Transverse colon (tissue), 4 donors: ENCODE measurements around the gene DHX58. TPM values are rescaled to one million over a fixed set of nuclear protein-coding genes. Genes with fewer than 3 reads are reported as not detected.

ENCODE experiments used
- DNase-seq: peaks from one replicate; pipeline ENCODE4 v3.0.0-alpha.2; 2019
- H3K27ac ChIP-seq, 4 donors: fragments of 200-600 bp; sonication (generic); 2 replicates each; pipeline ENCODE4 v1.5.1; 2016 to 2018; ENCODE audit warnings: inconsistent platforms in 4 of 4
- H3K27me3 ChIP-seq: fragments of 200-600 bp; sonication (generic); 2 replicates; pipeline ENCODE4 v1.5.1; 2017; ENCODE audit warnings: inconsistent platforms
- H3K36me3 ChIP-seq, 4 donors: fragments of 200-600 bp; sonication (generic); 2 replicates each; pipeline ENCODE4 v1.5.1; 2017 to 2019; ENCODE audit warnings: inconsistent platforms in 4 of 4
- H3K4me1 ChIP-seq, 4 donors: fragments of 200-600 bp; sonication (generic); 2 replicates each; pipeline ENCODE4 v1.5.1; 2017 to 2020; ENCODE audit warnings: inconsistent platforms in 4 of 4
- H3K4me3 ChIP-seq, 4 donors: fragments of 200-600 bp; sonication (generic); 1 replicate in 1 of 4; 2 replicates in 3 of 4; pipeline versions ENCODE4 v1.5.1 to v1.6.1; 2017 to 2019; ENCODE audit warnings: inconsistent platforms in 4 of 4
- H3K9me3 ChIP-seq, 2 donors: fragments of 200-600 bp; sonication (generic); 2 replicates each; pipeline ENCODE4 v1.5.1; 2017 to 2019; ENCODE audit warnings: inconsistent platforms in 2 of 2
- EP300 ChIP-seq: sonication (generic); formaldehyde crosslinking; IDR thresholded peaks from one replicate; pipeline ENCODE4 v1.6.1; 2017; ENCODE audit warnings: antibody characterized with exemption, low read depth
- POLR2A ChIP-seq: fragments of 450-650 bp; IDR thresholded peaks from one replicate; pipeline ENCODE4 v1.6.1; 2016; ENCODE audit warnings: antibody characterized with exemption, mild to moderate bottlenecking, moderate library complexity
- POLR2AphosphoS5 ChIP-seq, 3 donors: sonication (generic); formaldehyde crosslinking; IDR thresholded peaks; one replicate each; pipeline ENCODE4 v1.6.1; 2016; ENCODE audit warnings: antibody characterized with exemption in 3 of 3
- WGBS, 2 donors: methylation state at CpG; one replicate each; pipeline ENCODE4 v1.1.5; 2018; ENCODE audit warnings: low coverage in 1 of 2; 5-methylcytosine and 5-hydroxymethylcytosine counted together
- in situ Hi-C, 4 donors: fragments of 200-750 bp; cut with MboI; loops; one replicate each; pipeline versions ENCODE4 v1.15.0 to v1.15.1; 2017; ENCODE audit warnings: low sequenced_read_pairs in 3 of 4, low pct_ligation_motif_present in 1 of 4, low pct_unique_long_range_greater_than_20kb in 1 of 4
- intact Hi-C: fragments of 100-400 bp; cut with DNase I; formaldehyde crosslinking; loops from one replicate; pipeline ENCODE4 v1.15.1; 2023; ENCODE audit warnings: low total_unique reads
- total RNA-seq, 4 donors: library from RNA; depleted of rRNA; stranded (reverse); fragments of >200 nt; gene quantifications; one replicate each; pipeline ENCODE4 v1.1.0, GENCODE V29; 2016
- TF ChIP-seq, protein P1 (sequence below), 5 experiments: fragments of 200-600 bp in 3 of 5; fragments of 450-650 bp in 2 of 5; sonication (generic) in 3 of 5; IDR thresholded peaks; 1 replicate in 2 of 5; 2 replicates in 3 of 5; pipeline ENCODE4 v1.5.1; 2016 to 2017; ENCODE audit warnings: antibody characterized with exemption in 5 of 5, inconsistent platforms in 3 of 5, mild to moderate bottlenecking in 2 of 5, moderate library complexity in 1 of 5

The DHX58 gene
- total RNA-seq, 4 donors from 2014 or later, result 4.6 to 14.6 (median 12.8) TPM

DNA sequence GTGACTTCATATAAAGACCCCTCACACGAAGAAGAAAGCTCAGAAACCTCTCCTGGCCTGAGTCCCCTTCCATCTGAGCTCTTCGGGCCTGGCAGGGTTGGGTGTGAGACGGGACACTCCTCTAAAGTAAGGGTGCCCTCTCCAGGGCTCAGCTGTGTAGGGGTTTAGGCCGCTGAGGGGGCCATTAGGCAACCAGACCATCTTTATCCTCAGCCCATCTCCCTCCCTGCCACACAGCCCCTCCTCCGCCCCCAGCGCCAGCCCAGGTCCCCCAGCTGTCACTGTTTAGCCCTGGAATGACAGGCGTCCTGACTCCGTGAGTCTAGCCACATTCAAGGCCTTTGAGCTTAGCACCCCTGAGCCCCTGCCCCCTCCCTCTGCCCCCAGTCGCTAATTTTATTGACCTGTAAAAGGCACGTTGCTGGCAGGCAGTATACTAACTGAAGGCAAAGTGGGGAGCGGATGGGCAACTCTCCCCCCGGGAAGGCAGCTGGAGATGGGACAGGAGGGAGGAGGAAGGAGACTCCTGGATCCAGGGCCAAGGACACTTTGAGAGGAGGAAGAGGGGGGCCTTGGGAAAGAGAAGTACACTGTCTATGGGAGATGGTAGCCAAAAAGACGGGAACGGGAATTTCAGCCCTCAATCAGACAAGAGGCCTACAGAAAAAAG, 13.6 kb downstream of the DHX58 start:
- no peaks in the 10 kb centered on the region for H3K36me3 ChIP-seq
- in situ Hi-C loops (loop anchor here in 1 of 4 donors (25.0 kb wide), 1 partner anchor 362 kb away; the partner anchor contains the start of gene HAP1), intact Hi-C loops (loop anchor here (5.0 kb wide), 1 partner anchor 72 kb away; no protein-coding TSS in a partner anchor)
- no peak for TF ChIP-seq POLR2AphosphoS5 (IDR thresholded peaks at IDR 0.05)
- TF ChIP-seq, protein P1, sequence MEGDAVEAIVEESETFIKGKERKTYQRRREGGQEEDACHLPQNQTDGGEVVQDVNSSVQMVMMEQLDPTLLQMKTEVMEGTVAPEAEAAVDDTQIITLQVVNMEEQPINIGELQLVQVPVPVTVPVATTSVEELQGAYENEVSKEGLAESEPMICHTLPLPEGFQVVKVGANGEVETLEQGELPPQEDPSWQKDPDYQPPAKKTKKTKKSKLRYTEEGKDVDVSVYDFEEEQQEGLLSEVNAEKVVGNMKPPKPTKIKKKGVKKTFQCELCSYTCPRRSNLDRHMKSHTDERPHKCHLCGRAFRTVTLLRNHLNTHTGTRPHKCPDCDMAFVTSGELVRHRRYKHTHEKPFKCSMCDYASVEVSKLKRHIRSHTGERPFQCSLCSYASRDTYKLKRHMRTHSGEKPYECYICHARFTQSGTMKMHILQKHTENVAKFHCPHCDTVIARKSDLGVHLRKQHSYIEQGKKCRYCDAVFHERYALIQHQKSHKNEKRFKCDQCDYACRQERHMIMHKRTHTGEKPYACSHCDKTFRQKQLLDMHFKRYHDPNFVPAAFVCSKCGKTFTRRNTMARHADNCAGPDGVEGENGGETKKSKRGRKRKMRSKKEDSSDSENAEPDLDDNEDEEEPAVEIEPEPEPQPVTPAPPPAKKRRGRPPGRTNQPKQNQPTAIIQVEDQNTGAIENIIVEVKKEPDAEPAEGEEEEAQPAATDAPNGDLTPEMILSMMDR (IDR thresholded peaks at IDR 0.05), result no peak
- TF ChIP-seq POLR2A, result no peak
- TF ChIP-seq EP300, result no peak
- DNase-seq, result no peak
- H3K4me3 ChIP-seq, result no peak overlapping the region
- 68 to 100% methylated on average over 1 to 14 of the region's 14 CpGs for WGBS, 2 donors
- peaks cover 32% of the 10 kb centered on the region for H3K27me3 ChIP-seq
- no peaks in the 10 kb centered on the region for H3K9me3 ChIP-seq
- no peak overlapping the region for H3K27ac ChIP-seq
- H3K4me1 ChIP-seq, result peaks cover 0 to 11% (median 9%) of the 10 kb centered on the region in 4 donors

DNA sequence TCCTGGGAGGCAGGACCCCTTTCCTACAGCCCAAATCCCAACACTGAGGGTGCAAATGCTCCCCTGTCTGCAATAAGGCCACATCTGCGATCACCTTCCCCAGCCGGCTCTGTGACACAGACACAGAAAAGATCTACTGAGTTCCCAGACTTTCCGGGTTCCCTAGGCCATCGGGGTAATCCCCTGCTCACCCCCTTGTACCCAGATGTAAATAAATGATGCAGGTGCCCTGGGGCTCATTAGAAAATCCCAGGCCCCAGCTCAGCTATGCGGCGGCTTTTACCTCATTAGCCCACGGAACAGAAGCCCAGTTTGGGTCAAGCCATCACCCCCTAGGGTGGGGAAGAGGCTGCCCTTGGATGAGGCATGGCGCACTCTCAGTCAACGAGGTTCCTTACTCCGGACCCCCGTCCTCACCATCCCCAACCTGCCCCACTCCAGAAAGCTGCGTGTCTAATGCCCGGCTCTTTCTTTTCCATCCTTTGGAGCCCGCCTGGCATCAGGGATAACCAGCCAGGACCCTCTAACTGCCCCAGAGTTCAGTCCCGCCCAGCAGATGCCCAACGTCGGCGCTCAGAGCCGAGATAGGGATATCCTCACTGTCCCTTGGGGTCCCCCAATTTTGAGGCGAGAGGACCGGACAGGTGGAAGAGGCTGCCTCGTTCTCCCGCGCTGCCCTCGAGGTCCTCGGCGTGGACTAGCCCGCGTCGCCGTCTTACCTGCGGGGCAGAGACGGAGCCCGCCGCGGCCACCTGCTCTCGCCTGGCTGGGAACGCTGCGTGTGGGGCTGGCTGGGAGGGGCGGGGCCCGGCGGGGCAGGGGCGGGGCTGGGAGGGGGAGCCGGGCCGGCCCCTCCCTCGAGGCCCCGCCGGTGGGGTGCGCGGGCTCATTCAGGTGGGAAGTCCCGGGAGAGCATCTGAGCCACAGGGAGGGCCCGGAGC, 14.6 kb downstream of the DHX58 start, which contains the start of gene ZNF385C:
Gene ZNF385C, minus strand, starts transcription at position 783 of the 941 bp plus-strand sequence. CDS start 35,417 bp downstream, outside the sequence.
- DNase-seq, result no peak
- Histone ChIP-seq H3K27ac (no peak within 1 kb of the TSS), H3K9me3 (no peaks in the 10 kb centered on the region), H3K36me3 (no peaks in the 10 kb centered on the region), H3K4me3 (peak within 1 kb of the TSS in 2 of 4 donors; percentile 15 to 16), H3K4me1 (peaks cover 0 to 11% (median 9%) of the 10 kb centered on the region in 4 donors), H3K27me3 (peaks cover 32% of the 10 kb centered on the region)
- 13 to 22% methylated on average over 3 to 37 of the region's 52 CpGs for WGBS, 2 donors
- in situ Hi-C loops, result loop anchor here in 1 of 4 donors (25.0 kb wide), 1 partner anchor 361 kb away; the partner anchor contains the start of gene HAP1
- TF ChIP-seq POLR2A (no peak), EP300 (no peak), POLR2AphosphoS5 (IDR thresholded peaks at IDR 0.05) (no peak)
- TF ChIP-seq, protein P1 (IDR thresholded peaks at IDR 0.05), result no peak
- intact Hi-C loops, result loop anchor here (5.0 kb wide), 1 partner anchor 71 kb away; no protein-coding TSS in a partner anchor

DNA sequence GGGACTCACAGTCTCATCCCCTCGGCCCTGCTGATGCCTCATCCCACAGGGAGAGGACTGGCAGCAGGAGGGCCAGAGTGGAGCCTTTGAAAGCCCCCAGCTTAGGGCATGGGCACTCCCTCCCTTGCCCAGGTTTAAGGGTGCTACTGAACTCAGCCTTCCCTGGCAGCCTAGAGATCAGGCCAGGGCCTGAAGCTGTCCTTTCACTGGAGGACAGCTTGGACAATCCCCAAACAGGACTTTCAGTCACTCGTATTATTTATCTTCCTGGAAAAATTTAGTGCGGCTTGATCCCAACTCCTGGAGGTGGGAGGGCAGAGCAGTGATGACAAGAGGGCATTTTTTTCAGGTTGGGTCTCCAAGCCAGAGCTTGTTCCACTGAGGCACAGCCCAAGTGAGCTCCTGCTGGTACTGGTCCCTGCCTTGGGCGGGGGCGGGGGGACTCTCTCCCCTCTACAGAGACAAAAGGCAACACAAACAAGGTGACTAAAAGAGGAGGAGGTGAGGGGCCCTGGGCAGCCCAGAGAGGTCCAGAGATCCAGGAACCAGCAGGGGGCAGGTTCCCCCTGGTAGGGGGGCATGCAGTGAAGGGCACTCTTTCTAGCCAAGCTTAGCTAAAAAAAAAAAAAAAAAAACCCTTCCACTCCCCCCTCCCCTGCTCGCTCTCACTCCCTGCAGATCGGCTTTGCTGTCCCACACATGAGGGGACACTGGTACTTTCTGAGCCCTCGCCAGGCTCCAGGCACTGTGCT, 16.0 kb downstream of the DHX58 start:
- no peak overlapping the region for H3K4me3 ChIP-seq
- H3K9me3 ChIP-seq, result no peaks in the 10 kb centered on the region
- H3K27me3 ChIP-seq, result peaks cover 32% of the 10 kb centered on the region
- in situ Hi-C loops, result loop anchor here in 1 of 4 donors (25.0 kb wide), 1 partner anchor 359 kb away; the partner anchor contains the start of gene HAP1
- H3K4me1 ChIP-seq, result peaks cover 0 to 9% (median 8%) of the 10 kb centered on the region in 4 donors
- no peak overlapping the region for H3K27ac ChIP-seq
- DNase-seq, result no peak
- no peaks in the 10 kb centered on the region for H3K36me3 ChIP-seq
- intact Hi-C loops, result loop anchor here (5.0 kb wide), 1 partner anchor 69 kb away; no protein-coding TSS in a partner anchor
- 68 to 83% methylated on average over 2 to 8 of the region's 8 CpGs for WGBS, 2 donors
- TF ChIP-seq POLR2AphosphoS5 (IDR thresholded peaks at IDR 0.05) (no peak), POLR2A (no peak), EP300 (no peak)
- TF ChIP-seq, protein P1 (IDR thresholded peaks at IDR 0.05), result no peak
